Caki2 (cell line): ENCODE results near the gene TP63. TPM values are rescaled to one million over a fixed set of nuclear protein-coding genes. Genes with fewer than 3 reads are reported as not detected.
A peak's percentile ranks its signal among the peaks of the same experiment; 100 is the strongest.

ENCODE experiments used
- DNase-seq: peaks from one replicate; pipeline ENCODE4 v3.0.0-alpha.2; 2015; ENCODE audit warnings: low read depth
- in situ Hi-C: cut with HindIII; loops from 2 replicates; pipeline ENCODE4 v1.10.0; 2016; ENCODE audit warnings: low sequenced_read_pairs, low pct_unique_long_range_greater_than_20kb, mixed read lengths
- total RNA-seq: library from RNA; depleted of rRNA; stranded (reverse); fragments of >200 nt; shearing (Covaris generic); gene quantifications from 2 replicates; pipeline ENCODE4 v1.2.3, GENCODE V29; 2014; ENCODE audit warnings: low replicate concordance

Gene TP63
- total RNA-seq, 1 experiment from 2014 or later, result not detected

DNA sequence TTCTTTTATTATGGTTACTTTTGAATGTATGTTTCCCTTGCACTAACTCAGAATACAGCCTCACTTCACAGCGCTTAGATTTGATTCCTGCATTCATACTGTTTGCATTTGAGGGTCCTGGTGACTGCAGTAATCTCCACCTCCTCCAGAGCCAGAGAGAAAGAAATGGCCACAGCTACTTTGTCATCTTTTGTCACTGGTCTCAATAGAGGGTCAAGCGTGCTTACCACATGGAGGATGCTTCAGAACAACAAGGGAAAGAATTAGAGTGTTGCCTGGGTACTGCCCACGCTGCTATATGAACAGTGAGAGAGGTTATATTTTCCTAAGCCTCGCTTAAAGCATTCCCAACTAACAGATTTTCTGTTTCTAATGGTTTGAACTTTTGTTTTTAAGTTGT is 190.1 kb downstream of the TP63 start:
- no peak for DNase-seq

GRCh38 chr3:189822726-189823125 is 191.5 kb downstream of the TP63 start:
- in situ Hi-C loops, result no loop called here

More for the DNA sequence above, 190.1 kb downstream of the TP63 start:
- in situ Hi-C loops, result no loop called here

DNA sequence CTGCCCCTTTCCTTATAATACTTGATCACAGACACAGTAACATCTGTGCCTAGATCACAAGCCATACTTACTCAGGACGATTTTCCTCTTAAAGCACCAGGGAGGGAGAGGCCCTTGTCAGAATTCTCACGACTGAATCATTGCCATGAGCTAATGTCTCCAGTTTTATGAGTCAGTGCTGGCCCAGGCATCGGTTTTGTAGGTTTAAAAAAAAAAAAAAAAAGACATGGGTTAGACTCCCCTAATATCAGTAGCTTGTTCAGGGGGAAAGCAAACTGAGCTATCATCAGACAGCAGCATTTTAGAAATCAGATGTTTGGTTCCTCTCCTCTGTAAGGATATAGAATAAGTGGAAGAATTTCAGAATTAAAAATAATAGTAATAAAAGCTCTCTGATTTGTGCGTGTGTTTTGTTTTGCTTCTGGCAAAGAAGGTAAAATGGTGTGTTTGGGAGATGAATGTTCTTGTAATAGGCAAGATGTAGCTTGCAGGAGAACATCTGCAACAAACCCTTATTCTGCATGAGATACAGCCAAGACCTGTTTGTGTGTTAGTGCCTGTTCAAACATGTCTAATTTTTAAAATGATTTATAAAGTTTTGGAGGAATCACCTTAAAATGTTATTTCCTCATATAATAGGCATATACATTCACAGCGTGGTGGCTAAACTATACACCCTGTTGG is 193.6 kb downstream of the TP63 start:
- in situ Hi-C loops, result no loop called here

More at GRCh38 chr3:189822726-189823125, 191.5 kb downstream of the TP63 start:
- no peak for DNase-seq

DNA sequence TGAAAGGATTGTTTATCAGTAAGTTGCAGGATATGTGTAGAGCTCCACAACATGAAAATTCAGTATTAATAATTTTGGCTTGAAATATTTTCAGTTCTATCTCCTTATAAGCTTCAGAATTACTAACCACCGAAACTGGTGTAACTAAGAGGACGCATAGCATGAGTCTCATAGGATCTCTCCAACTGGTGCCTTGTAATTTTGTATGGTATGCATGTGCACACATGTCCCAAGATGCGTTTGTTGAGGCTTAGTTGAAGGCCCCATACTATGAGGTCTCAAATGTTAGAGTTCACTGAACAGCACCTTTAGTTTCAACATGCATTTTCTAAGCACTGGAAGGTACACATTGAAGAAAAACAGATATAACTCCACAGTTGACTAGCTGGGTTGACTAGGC is 195.4 kb downstream of the TP63 start:
- no peak for DNase-seq
- in situ Hi-C loops, result no loop called here

More for the DNA sequence above, 193.6 kb downstream of the TP63 start:
- peak; percentile 89 for DNase-seq

DNA sequence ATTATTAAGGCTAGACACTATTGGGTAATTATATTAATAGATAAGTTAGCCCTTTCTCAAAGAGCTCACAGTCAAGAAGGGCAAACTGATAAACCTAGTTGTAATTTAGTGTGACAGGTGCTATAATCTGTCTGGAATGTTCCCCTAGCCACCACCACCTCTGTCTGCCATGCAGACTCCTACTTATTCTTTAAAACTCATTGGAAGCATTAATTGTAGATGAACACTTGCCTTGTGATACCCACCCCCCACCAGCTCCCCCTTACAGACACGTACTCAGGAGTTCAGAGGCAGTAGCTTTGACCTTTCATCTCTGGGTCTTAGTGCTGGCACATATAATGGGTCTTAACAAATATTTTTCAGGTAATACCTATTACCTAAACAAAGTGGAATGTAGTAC is 195.9 kb downstream of the TP63 start:
- no peak for DNase-seq
- in situ Hi-C loops, result no loop called here

DNA sequence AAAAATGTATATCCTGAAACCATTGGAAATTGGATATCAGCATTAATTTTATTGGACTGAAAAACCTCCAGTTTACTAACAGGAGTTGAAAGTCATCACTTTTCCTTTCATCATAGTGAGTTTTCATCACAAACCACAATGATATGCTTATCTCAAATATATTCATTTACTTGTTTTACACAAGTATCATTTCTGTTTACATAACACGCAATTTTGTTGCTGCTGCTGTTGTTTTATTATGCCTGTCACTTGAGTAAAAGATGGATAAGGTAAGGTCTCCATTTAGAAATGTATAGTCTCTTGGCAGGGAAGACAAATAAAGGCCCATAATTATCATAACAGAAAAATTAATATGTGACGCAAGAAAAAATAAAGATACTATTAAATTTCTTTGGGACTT is 199.2 kb downstream of the TP63 start:
- in situ Hi-C loops, result no loop called here
- DNase-seq, result no peak

DNA sequence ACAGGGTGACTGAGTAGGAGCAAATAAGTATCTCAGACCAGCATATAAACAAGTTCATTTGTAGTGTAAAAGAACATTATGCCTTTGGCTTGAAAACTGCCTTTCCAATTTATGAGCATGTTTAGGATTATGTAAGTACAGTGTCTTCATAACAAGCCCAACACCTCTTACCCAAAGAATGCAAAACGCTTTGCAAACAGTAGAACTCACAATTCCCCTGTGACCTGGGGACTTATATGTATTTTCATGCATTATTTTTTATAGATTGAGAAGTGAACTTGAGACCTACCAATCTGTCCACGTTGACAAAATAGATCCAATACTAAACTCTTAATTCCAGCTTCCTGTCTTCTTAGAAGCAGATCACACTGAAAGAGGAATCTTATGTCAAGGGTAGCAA is 202.1 kb downstream of the TP63 start:
- DNase-seq, result no peak
- in situ Hi-C loops, result no loop called here

DNA sequence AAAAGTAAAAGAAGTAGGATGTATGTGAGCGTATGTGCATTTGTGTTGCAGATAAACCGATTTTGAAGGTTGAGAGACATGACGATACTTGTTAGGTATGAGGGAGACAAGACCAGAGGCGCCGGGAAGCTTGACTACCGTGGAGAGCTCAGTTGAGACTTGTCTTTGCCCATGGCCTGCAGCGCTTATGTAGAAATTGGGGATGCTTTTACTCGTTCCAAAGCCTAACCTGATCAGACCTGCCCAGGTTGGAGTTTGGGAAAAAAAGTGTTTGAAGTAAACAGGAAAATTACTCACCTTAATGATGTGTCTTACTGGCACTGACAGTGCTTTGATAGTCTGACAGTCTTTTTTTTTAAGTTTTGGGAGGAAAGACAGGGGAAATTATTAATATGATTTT is 202.8 kb downstream of the TP63 start:
- in situ Hi-C loops, result no loop called here
- DNase-seq, result no peak

- in situ Hi-C loops, result no loop called here
- DNase-seq, result no peak
These were observed 203.3 kb downstream of the TP63 start for GRCh38 chr3:189834462-189834861.

GRCh38 chr3:189836795-189837194 is 205.6 kb downstream of the TP63 start:
- in situ Hi-C loops, result no loop called here
- DNase-seq, result no peak

DNA sequence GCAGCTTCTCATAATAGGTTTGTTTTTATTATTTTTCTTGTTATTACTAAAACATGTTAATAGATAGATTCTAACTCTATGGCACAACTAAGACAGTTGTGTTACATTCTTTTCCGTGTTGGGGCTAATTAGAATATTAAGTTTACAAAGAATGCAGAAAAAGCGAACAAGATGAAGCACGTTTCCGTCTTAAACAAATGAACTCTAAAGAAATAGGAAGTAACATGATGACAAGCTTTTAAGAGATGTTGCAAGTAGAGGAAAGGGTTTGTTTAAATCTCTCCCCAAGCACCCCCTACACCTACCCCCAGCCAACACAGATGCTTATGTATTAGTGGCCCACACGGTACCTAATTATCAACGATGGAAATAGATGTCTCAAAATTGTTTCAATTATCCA is 207.1 kb downstream of the TP63 start:
- no peak for DNase-seq
- in situ Hi-C loops, result no loop called here

- peak; percentile 84 for DNase-seq
- in situ Hi-C loops, result no loop called here
These were observed 208.4 kb downstream of the TP63 start for GRCh38 chr3:189839576-189839975.

DNA sequence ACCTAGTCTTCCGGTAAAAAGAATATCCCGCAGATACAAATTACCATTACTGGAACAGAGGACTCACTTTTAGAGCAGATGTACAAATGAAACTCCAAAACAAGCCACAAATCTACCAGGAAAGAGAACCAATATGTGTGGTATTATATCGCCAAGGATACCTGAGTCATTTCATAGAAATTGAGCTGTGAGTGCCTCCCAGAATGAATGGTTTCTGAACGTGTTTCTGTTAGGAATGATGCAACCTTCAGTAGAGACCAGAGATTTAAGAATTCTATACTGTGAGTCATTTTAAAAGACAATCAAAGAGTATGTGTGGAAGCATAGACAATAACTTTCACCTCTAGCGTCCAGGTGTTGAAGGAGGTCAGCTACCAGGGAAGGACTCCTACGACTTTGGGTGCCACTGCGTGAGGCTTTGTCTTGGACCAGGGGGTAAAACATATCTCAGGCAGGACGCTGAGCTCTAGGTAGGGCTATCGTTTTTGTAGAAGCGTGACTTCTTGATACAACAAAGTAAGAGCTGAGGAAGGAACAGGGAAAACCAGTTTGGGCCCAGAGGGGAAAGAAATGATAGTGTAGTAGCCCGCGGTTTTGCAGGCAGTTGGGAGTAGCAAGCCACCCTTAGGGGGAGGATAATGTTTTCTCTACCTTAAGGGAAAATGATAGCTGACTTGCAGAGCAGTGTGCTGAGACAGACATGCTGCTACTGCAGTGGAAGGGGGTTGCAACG is 210.4 kb downstream of the TP63 start:
- in situ Hi-C loops, result no loop called here
- DNase-seq, result no peak

- no peak for DNase-seq
- in situ Hi-C loops, result no loop called here
These were observed 211.8 kb downstream of the TP63 start for GRCh38 chr3:189842681-189843602.

GRCh38 chr3:189845069-189845468 is 213.9 kb downstream of the TP63 start:
- DNase-seq, result no peak
- in situ Hi-C loops, result no loop called here

GRCh38 chr3:189848395-189849040 is 217.3 kb downstream of the TP63 start:
- in situ Hi-C loops, result no loop called here

GRCh38 chr3:189849262-189849661 is 218.1 kb downstream of the TP63 start:
- no peak for DNase-seq
- in situ Hi-C loops, result no loop called here

More at GRCh38 chr3:189848395-189849040, 217.3 kb downstream of the TP63 start:
- DNase-seq, result no peak

DNA sequence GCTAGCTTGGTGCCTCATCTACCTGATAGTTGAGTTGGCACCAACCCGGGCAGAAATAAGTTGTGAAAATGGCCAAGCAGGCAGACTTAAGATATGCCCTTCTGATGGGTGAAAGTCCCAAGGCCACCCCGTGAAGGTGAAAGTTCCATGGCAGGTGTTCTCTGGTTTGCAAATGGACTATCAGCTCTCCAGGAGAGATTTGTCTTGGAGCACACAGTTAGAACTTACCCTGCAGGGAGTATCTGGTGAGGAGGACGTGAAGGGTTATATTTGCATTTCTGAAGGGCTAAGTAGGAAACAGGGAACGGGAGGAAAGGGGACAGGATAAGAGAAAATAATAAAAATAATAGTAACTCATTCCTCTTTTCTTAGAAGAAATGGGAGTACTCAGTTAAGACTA is 220.5 kb downstream of the TP63 start:
- in situ Hi-C loops, result no loop called here
- DNase-seq, result no peak
